HCT116 (cell line): ENCODE measurements around the gene WNT8B. TPM values are rescaled to one million over a fixed set of nuclear protein-coding genes. Genes with fewer than 3 reads are reported as not detected.

Experiments used
- ATAC-seq: fragments of 200-7000 bp; cut with Tn5 transposase; 2 replicates; pipeline ENCODE4 v1.9.1; 2020; ENCODE audit warnings: mild to moderate bottlenecking, moderate library complexity
- BruUV-seq: library from RNA; stranded (reverse); fragments of 400-500 nt; replicated peaks from 2 replicates; lab custom pipeline; 2021; lab: Mats Ljungman, UMichigan
- CTCF ChIA-PET: fragments of 300-600 bp; sonication (Branson Sonifier 250); formaldehyde crosslinking; loops from one replicate; lab custom pipeline; 2021; ENCODE audit warnings: antibody characterized with exemption; lab: Charles Lee
- POLR2A ChIA-PET: fragments of 300-600, 350-600 bp; sonication (Branson Sonifier 250); formaldehyde crosslinking; loops from one replicate; lab custom pipeline; 2021; ENCODE audit warnings: antibody characterized with exemption; lab: Charles Lee
- RAD21 ChIA-PET, 2 experiments: fragments of 300-600 bp; sonication (Branson Sonifier 250); formaldehyde crosslinking; loops; one replicate each; lab custom pipeline; 2023; ENCODE audit warnings: low total read pairs in 2 of 2; ENCODE audit not compliant: uncharacterized antibody in 2 of 2, unreplicated experiment in 2 of 2, low non-redundant PET in 1 of 2; lab: Charles Lee
- DNase-seq: peaks from one replicate; pipeline ENCODE4 v3.0.0-alpha.2; 2010; ENCODE audit warnings: low read depth, low spot score
- H2AFZ ChIP-seq: fragments of 200-600 bp; shearing (Covaris generic), sonication (generic); 2 replicates; pipeline ENCODE4 v1.6.1; 2017; ENCODE audit warnings: low read depth, mixed run types, mixed read lengths, antibody characterized with exemption, low read length; ENCODE audit not compliant: poor library complexity, severe bottlenecking
- H3K27ac ChIP-seq: 2 replicates; pipeline ENCODE4 v1.5.1; 2012; ENCODE audit warnings: low read depth, low read length
- H3K27me3 ChIP-seq: fragments of 200-600 bp; sonication (generic); 2 replicates; pipeline ENCODE4 v1.6.1; 2016; ENCODE audit warnings: mixed run types, low read length, mixed read lengths; ENCODE audit not compliant: insufficient read depth
- H3K36me3 ChIP-seq, 2 experiments: fragments of 200-500 bp in 1 of 2; fragments of 200-600 bp in 1 of 2; sonication (Bioruptor generic) in 1 of 2; sonication (generic) in 1 of 2; 2 replicates each; pipeline versions ENCODE4 v1.5.1 to v1.6.1; 2014 to 2016; ENCODE audit warnings: low read length in 2 of 2, inconsistent platforms in 1 of 2, mixed read lengths in 1 of 2, mixed run types in 1 of 2; ENCODE audit not compliant: insufficient read depth in 2 of 2, control insufficient read depth in 1 of 2
- H3K4me1 ChIP-seq, 2 experiments: fragments of 200-600 bp in 1 of 2; sonication (generic) in 1 of 2; 2 replicates each; pipeline versions ENCODE4 v1.5.1 to v1.6.1; 2012 to 2017; ENCODE audit warnings: low read length in 2 of 2, inconsistent platforms in 1 of 2, mild to moderate bottlenecking in 1 of 2, mixed read lengths in 1 of 2, mixed run types in 1 of 2, moderate library complexity in 1 of 2; ENCODE audit not compliant: insufficient read depth in 2 of 2, control insufficient read depth in 1 of 2
- H3K4me2 ChIP-seq: fragments of 200-600 bp; sonication (generic); 2 replicates; pipeline ENCODE4 v1.6.1; 2017; ENCODE audit warnings: mixed run types, low read length, mixed read lengths
- H3K4me3 ChIP-seq, 2 experiments: fragments of 200-600 bp in 1 of 2; sonication (generic) in 1 of 2; replicated peaks in 1 of 2; 2 replicates each; pipeline ENCODE4 v1.5.1; 2011 to 2016; ENCODE audit warnings: low read length in 2 of 2, control low read depth in 1 of 2, low read depth in 1 of 2, mild to moderate bottlenecking in 1 of 2, mixed read lengths in 1 of 2, mixed run types in 1 of 2
- H3K79me2 ChIP-seq: fragments of 200-600 bp; sonication (generic); 2 replicates; pipeline ENCODE4 v1.6.1; 2017; ENCODE audit warnings: mild to moderate bottlenecking, mixed run types, low read length, moderate library complexity, mixed read lengths; ENCODE audit not compliant: insufficient read depth
- H3K9ac ChIP-seq: fragments of 200-600 bp; sonication (generic); 2 replicates; pipeline ENCODE4 v1.6.1; 2016; ENCODE audit warnings: low read length, mixed read lengths
- H3K9me2 ChIP-seq: fragments of 200-600 bp; sonication (generic), shearing (Covaris generic); 2 replicates; pipeline ENCODE4 v1.6.1; 2017; ENCODE audit warnings: mixed run types, mild to moderate bottlenecking, moderate library complexity; ENCODE audit not compliant: insufficient read depth
- H3K9me3 ChIP-seq, 2 experiments: fragments of 200-500 bp in 1 of 2; fragments of 200-600 bp in 1 of 2; sonication (Bioruptor generic) in 1 of 2; sonication (generic) in 1 of 2; 2 replicates each; pipeline ENCODE4 v1.6.1; 2014 to 2017; ENCODE audit warnings: low read length in 2 of 2, mixed read lengths in 2 of 2, inconsistent platforms in 1 of 2, low read depth in 1 of 2, mild to moderate bottlenecking in 1 of 2, mixed run types in 1 of 2, moderate library complexity in 1 of 2; ENCODE audit not compliant: control insufficient read depth in 1 of 2, insufficient read depth in 1 of 2
- H4K20me1 ChIP-seq: fragments of 200-600 bp; sonication (generic), shearing (Covaris generic); 2 replicates; pipeline ENCODE4 v1.6.1; 2017; ENCODE audit warnings: mixed run types, mild to moderate bottlenecking, moderate library complexity; ENCODE audit not compliant: insufficient read depth
- EGR1 ChIP-seq: IDR thresholded peaks from 2 replicates; pipeline ENCODE4 v1.6.1; 2012; ENCODE audit warnings: low read depth
- EZH2 ChIP-seq: fragments of 200-600 bp; sonication (generic); IDR thresholded peaks from 2 replicates; pipeline ENCODE4 v1.6.1; 2017; ENCODE audit warnings: antibody characterized with exemption, mixed run types
- FOSL1 ChIP-seq: IDR thresholded peaks from 2 replicates; pipeline ENCODE4 v1.6.1; 2012; ENCODE audit warnings: low read depth
- SRF ChIP-seq: IDR thresholded peaks from 2 replicates; pipeline ENCODE4 v1.6.1; 2012; ENCODE audit warnings: low read depth
- YY1 ChIP-seq: IDR thresholded peaks from 2 replicates; pipeline ENCODE4 v1.6.1; 2011; ENCODE audit warnings: low read length, low read depth, moderate library complexity, mild to moderate bottlenecking; ENCODE audit not compliant: insufficient replicate concordance; ENCODE audit errors: extremely low read depth
- intact Hi-C: fragments of 100-400 bp; cut with micrococcal nuclease; formaldehyde crosslinking; loops from 2 replicates; pipeline ENCODE4 v1.10.0; 2022
- total RNA-seq: library from RNA; stranded (reverse); gene quantifications from one replicate; pipeline ENCODE4 v1.2.1, GENCODE V29; 2021; ENCODE audit not compliant: unreplicated experiment

The WNT8B gene
- total RNA-seq, 1 experiment from 2014 or later = not detected

DNA sequence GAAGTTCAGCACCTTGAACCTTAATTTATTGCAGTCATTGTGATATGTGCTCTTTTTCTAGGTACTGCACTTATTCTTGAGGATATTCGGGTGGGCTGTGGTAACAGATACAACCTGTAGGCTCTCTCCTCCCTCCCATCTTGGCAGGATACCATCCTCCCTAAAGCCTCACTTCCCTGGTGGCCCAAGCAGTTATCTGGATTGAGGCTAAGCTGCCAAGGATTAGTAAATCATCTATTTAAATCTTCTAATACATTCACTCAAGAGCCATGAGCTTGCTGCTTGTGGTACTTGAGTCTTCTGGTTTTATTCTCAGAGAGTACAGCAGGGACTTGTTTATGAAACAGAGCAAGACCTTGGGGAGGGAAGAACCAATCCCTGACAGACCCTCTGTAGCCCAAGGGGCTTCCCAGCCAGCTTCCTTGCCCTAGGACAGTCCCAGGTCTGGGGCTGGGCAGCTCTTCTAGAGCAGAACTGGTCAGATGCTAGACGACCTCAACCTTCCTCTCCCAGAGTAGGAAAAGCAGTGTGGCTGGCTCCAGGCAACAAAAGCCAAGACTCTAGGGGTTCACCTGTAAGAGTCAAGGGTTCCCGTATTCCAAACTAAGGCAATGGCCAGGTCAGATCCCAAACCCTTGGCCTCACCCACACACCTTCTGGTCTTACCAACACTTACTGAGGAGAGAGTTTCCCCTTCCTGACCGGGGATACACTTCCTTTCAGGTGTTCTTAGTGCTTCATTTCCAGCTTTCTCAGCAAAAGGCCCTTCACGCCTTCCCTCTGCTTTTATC, 21.3 kb downstream of the WNT8B start (continued):
- no peak for TF ChIP-seq FOSL1
- TF ChIP-seq YY1 = no peak

DNA sequence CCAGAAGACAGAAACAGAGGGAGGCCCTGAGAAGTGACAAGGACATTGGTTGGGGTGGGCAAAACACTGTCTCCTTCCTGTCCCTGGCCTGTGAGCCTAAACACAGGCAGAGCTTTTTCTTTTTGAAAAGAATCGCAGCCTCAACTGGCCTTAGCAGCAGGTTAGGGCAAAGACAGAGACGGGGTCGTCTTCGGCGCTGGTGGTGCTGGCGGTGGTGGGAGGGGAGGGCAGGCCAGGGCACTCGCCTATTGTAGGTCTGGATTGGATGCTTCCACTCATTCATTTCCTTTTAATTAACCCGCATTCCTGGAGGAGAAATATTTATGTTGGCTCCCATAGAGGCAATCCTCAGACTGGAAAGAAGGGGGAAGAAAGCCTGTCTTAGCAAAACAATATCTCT, 22.6 kb downstream of the WNT8B start:
- ChIA-PET CTCF (interaction anchor here (1.3 kb wide), 1 partner anchor 47 kb away, joined by 3 read pairs; no protein-coding TSS in a partner anchor), RAD21 (no interaction called here), POLR2A (no interaction called here)
- intact Hi-C loops = no loop called here
- H3K4me1 ChIP-seq = peaks cover 0 to 4% of the 10 kb centered on the region in 2 experiments; a peak in 2 of 4 replicates
- no peak overlapping the region for H3K27ac ChIP-seq
- no peaks in the 10 kb centered on the region for H3K9me2 ChIP-seq
- no peak overlapping the region for H3K4me2 ChIP-seq
- no peaks in the 10 kb centered on the region for H3K79me2 ChIP-seq
- no peak overlapping the region for H3K4me3 ChIP-seq
- no peak for TF ChIP-seq EGR1
- no peak for TF ChIP-seq FOSL1
- TF ChIP-seq EZH2 = no peak
- no peak for TF ChIP-seq SRF
- H3K9me3 ChIP-seq = no peaks in the 10 kb centered on the region
- H3K27me3 ChIP-seq = peaks cover 7% of the 10 kb centered on the region; the same call in 1 of the 2 replicates
- H4K20me1 ChIP-seq = no peaks in the 10 kb centered on the region
- ATAC-seq (no peak), DNase-seq (no peak)
- H3K36me3 ChIP-seq = peaks cover 11 to 21% of the 10 kb centered on the region in 2 experiments; a peak in 3 of 4 replicates
- no TSS peak for BruUV-seq
- H2AFZ ChIP-seq = no peak overlapping the region
- no peak overlapping the region for H3K9ac ChIP-seq
